GM23248 (cell line): Measurements from ENCODE around the gene SIDT2.

Experiments used
- EZH2 ChIP-seq: fragments of 200-600 bp; sonication (generic); IDR thresholded peaks from 2 replicates; pipeline ENCODE4 v1.6.1; 2018; ENCODE audit warnings: antibody characterized with exemption, mild to moderate bottlenecking; ENCODE audit not compliant: insufficient read depth, poor library complexity, severe bottlenecking
- EZH2phosphoT487 ChIP-seq: fragments of 200-600 bp; sonication (generic); IDR thresholded peaks from 2 replicates; pipeline ENCODE4 v1.6.1; 2018; ENCODE audit warnings: antibody characterized with exemption, moderate library complexity, mild to moderate bottlenecking, low read depth; ENCODE audit not compliant: insufficient read depth

GRCh38 chr11:117195258-117195657, 16.7 kb downstream of the SIDT2 start:
- TF ChIP-seq EZH2phosphoT487 (no peak), EZH2 (no peak)
